Measurements from ENCODE around the gene ANKRD44.

DNA sequence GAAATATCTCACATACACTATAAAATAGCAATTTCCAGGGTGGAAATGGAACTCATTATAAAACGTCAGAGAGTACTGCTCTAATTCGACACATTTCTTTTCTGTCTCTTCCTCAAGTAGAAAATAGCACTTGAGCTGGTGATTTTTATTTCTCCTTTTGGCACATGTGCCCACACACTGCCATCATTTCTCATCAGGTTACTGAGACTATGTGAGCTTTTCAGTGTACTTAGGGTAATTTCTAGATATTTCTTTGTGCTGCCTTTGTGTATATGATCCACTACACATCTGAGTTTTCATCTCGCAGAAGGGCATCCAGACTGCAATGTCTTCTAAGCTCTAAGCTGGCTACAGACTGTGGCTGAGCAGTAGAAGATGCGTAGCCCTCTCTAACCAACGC lies 321.9 kb downstream of the ANKRD44 start:
- TF ChIP-seq CTCF (IDR thresholded peaks at IDR 0.05), result no peak
- TF ChIP-seq POLR2A (IDR thresholded peaks at IDR 0.05), result no peak
